Liver (tissue), 2 donors: ENCODE measurements around the gene BOLL.

Experiments
- FOXA2 ChIP-seq: IDR thresholded peaks from 2 replicates; pipeline ENCODE4 v1.6.1; 2016; ENCODE audit warnings: antibody characterized with exemption
- JUND ChIP-seq, 2 donors: IDR thresholded peaks; 2 replicates each; pipeline ENCODE4 v1.6.1; 2016; ENCODE audit warnings: antibody characterized with exemption in 2 of 2
- MAX ChIP-seq: IDR thresholded peaks from 2 replicates; pipeline ENCODE4 v1.6.1; 2016; ENCODE audit warnings: antibody characterized with exemption
- REST ChIP-seq: IDR thresholded peaks from 2 replicates; pipeline ENCODE4 v1.6.1; 2016; ENCODE audit warnings: antibody characterized with exemption, mild to moderate bottlenecking
- TAF1 ChIP-seq: conservative IDR thresholded peaks from 2 replicates; pipeline ENCODE4 v1.6.1; 2016; ENCODE audit warnings: antibody characterized with exemption, mild to moderate bottlenecking
- donor health status: healthy.

DNA sequence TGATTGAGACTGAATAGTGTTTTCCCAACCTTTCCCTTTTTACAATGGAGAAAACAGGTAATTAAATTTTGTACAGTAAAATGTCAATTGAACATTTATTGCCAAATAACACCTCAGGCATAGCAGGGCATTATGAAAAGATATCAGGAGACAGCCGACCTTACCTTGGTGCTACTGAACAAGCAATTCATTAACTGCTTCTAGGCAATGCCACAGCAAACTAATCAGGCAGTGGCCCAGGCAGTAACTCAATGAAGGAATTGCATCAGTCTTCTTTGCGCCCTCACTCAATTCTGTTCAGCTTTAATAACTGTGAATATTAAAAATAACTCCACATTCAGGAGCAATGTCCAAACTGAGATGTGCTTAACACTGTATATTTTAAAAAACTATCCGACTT lies 25.4 kb upstream of the BOLL start:
- TF ChIP-seq MAX (no peak), JUND (IDR thresholded peaks at IDR 0.05) (no peak), TAF1 (no peak), REST (no peak), FOXA2 (no peak)
